Left ventricle myocardium inferior (tissue), 1 donor: Measurements from ENCODE around the gene MVB12B. TPM values are rescaled to one million over a fixed set of nuclear protein-coding genes. Genes with fewer than 3 reads are reported as not detected.
"Not testable (repeated sequence)": the region's sequence is repeated elsewhere in the genome, so short reads cannot be mapped to it uniquely, and the experiment has no call there.

Experiments
- DNase-seq: peaks from one replicate; pipeline ENCODE4 v3.0.0-alpha.2; 2020
- H3K27ac ChIP-seq: fragments of 200-600 bp; replicated peaks from 2 replicates; pipeline ENCODE4 v1.8.0; 2021
- H3K27me3 ChIP-seq: fragments of 200-600 bp; 2 replicates; pipeline ENCODE4 v1.8.0; 2021; ENCODE audit warnings: low read depth
- H3K36me3 ChIP-seq: fragments of 200-600 bp; 2 replicates; pipeline ENCODE4 v1.8.0; 2021
- H3K4me1 ChIP-seq: fragments of 200-600 bp; 2 replicates; pipeline ENCODE4 v1.8.0; 2021
- H3K4me3 ChIP-seq: fragments of 200-600 bp; 2 replicates; pipeline ENCODE4 v1.8.0; 2021; ENCODE audit warnings: mild to moderate bottlenecking, moderate library complexity
- H3K9me3 ChIP-seq: fragments of 200-600 bp; replicated peaks from 2 replicates; pipeline ENCODE4 v1.8.0; 2021
- CTCF ChIP-seq: fragments of 200-600 bp; IDR thresholded peaks from 2 replicates; pipeline ENCODE4 v1.8.0; 2021; ENCODE audit warnings: antibody characterized with exemption, mild to moderate bottlenecking, borderline replicate concordance
- intact Hi-C: fragments of 100-400 bp; cut with micrococcal nuclease; formaldehyde crosslinking; loops from one replicate; pipeline ENCODE4 v1.11.0; 2022
- total RNA-seq: library from RNA; stranded (reverse); fragmentation: NEBNext Ultra II Directional; extraction: Animal tissue kit (Norgen Biotek cat#: 25700); gene quantifications from one replicate; pipeline ENCODE4 v1.2.1, GENCODE V29; 2021
- donor health status: DM: no; HTN: yes; CAD: no; lungs with severe emphysema.

MVB12B gene
- total RNA-seq, 1 donor from 2014 or later, result 11.2 TPM

DNA sequence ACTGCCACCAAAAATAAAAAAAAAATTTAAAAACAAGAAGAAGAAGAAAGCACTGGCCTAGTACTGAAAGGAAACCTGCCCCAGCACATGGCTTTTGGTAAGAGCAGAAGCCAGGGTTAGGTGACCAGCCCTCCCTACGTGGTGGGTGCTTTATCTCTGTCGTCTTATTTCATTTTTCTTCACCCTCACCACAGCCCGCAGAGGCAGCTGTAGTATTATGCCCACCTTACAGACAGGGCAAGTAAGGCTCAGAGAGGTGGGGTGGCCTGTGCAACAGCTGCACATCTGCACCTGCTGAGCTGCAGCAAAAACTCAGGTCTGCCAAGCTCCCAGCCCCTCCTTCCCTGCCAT is 146.3 kb downstream of the MVB12B start:
- H3K9me3 ChIP-seq, result no peaks in the 10 kb centered on the region
- no peaks in the 10 kb centered on the region for H3K4me1 ChIP-seq
- no peaks in the 10 kb centered on the region for H3K27me3 ChIP-seq
- intact Hi-C loops, result no loop called here
- H3K4me3 ChIP-seq, result no peak overlapping the region
- H3K27ac ChIP-seq, result no peak overlapping the region
- H3K36me3 ChIP-seq, result peaks cover 5% of the 10 kb centered on the region
- DNase-seq, result no peak
- TF ChIP-seq CTCF, result no peak

- no peak overlapping the region for H3K27ac ChIP-seq
- intact Hi-C loops, result no loop called here
- TF ChIP-seq CTCF, result no peak
- DNase-seq, result no peak
- H3K4me3 ChIP-seq, result no peak overlapping the region
- no peaks in the 10 kb centered on the region for H3K9me3 ChIP-seq
- H3K27me3 ChIP-seq, result no peaks in the 10 kb centered on the region
- no peaks in the 10 kb centered on the region for H3K36me3 ChIP-seq
- no peaks in the 10 kb centered on the region for H3K4me1 ChIP-seq
These were observed 147.7 kb downstream of the MVB12B start for GRCh38 chr9:126474206-126474765.

DNA sequence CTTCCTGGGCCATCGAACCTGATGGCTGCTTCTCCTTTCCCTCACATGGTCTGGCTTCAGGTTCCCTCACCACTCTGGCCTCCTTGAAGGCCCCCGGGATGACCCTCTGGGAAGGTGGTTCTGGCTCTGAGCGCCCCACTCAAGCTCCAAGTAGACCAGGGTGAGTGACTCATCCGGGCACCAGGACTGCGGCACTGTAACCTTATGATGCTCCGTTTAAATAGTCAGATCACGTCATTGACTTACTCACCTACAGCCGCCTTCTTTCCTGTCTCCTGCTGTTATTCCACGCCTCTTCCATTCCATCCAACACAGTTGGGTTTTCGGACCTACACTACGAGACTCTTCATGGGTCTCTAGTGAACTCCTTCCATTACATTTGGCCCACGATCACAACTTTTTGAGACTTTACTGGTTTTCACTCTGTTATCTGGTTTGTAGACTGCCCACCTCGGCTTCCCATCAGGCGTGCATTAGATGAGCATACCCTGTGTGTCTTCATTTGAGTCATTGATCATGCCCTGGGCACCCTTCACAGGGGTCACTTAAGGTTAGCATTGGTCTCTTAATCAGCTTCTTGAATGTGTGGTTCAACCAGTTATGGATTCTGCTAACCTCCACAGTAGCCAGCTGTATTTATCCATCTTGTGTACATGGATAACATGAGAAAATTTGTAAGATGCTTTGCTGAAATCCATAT is 148.3 kb downstream of the MVB12B start:
- no peak for TF ChIP-seq CTCF
- intact Hi-C loops, result no loop called here

DNA sequence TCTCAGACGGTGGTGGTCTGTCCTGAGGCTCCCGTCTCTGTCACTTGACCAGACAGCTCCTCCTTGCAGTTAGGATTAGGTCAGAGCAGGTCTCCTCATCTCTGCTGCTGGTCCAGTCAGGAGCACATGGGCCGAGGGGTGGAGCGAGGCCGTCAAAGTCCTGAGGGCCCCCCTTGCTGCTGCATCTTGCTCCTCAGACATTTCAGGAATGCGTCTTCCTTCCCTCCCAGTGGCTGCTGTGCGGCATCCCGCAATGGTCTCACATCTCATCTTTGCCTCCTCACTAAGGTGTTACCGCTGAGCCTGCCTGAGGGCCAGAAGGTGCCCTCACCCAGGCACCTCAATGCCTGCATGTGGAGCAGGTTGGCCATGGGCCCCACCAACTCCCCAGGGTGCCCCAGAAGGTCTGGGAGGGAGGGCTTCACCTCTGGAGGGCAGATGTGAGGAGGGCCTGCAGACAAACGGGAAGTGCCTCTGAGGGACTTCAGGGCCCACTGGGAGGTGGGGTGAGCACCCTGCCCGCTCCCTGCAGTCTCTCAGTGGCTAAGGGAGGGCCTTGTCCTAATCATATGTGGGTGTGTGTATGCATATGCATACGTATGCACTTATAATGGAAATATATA is 149.4 kb downstream of the MVB12B start:
- DNase-seq, result no peak
- Histone ChIP-seq H3K27ac (no peak overlapping the region), H3K4me1 (no peaks in the 10 kb centered on the region), H3K27me3 (no peaks in the 10 kb centered on the region), H3K9me3 (no peaks in the 10 kb centered on the region), H3K36me3 (no peaks in the 10 kb centered on the region), H3K4me3 (no peak overlapping the region)
- intact Hi-C loops, result no loop called here
- TF ChIP-seq CTCF, result no peak

More for the DNA sequence above, 148.3 kb downstream of the MVB12B start:
- Histone ChIP-seq H3K36me3 (no peaks in the 10 kb centered on the region), H3K9me3 (no peaks in the 10 kb centered on the region), H3K4me1 (no peaks in the 10 kb centered on the region), H3K4me3 (no peak overlapping the region), H3K27me3 (no peaks in the 10 kb centered on the region), H3K27ac (no peak overlapping the region)
- DNase-seq, result no peak

DNA sequence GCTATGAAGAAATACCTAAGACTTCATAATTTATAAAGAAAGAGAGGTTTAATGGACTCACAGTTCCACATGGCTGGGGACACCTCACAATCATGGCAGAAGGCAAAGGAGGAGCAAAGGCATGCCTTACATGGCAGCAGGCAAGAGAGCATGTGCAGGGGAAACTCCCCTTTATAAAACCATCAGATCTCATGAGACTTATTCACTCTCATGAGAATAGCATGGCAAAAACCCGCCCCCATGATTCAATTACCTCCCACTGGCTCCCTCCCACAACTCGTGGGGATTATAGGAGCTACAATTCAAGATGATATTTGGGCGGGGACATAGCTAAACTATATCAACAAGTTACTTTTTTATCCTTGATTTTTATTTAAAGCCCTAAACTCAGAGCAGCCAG is 150.8 kb downstream of the MVB12B start:
- H3K27ac ChIP-seq, H3K4me1 ChIP-seq, H3K27me3 ChIP-seq, DNase-seq, H3K36me3 ChIP-seq, intact Hi-C loops, H3K4me3 ChIP-seq, H3K9me3 ChIP-seq: not testable (repeated sequence)
